Transverse colon (tissue), 4 donors: ENCODE data around the gene KNSTRN. TPM values are rescaled to one million over a fixed set of nuclear protein-coding genes. Genes with fewer than 3 reads are reported as not detected.
A peak's percentile ranks its signal among the peaks of the same experiment; 100 is the strongest.

Experiments used
- DNase-seq: peaks from one replicate; pipeline ENCODE4 v3.0.0-alpha.2; 2019
- H3K27ac ChIP-seq, 4 donors: fragments of 200-600 bp; sonication (generic); 2 replicates each; pipeline ENCODE4 v1.5.1; 2016 to 2018; ENCODE audit warnings: inconsistent platforms in 4 of 4
- H3K27me3 ChIP-seq: fragments of 200-600 bp; sonication (generic); 2 replicates; pipeline ENCODE4 v1.5.1; 2017; ENCODE audit warnings: inconsistent platforms
- H3K36me3 ChIP-seq, 4 donors: fragments of 200-600 bp; sonication (generic); 2 replicates each; pipeline ENCODE4 v1.5.1; 2017 to 2019; ENCODE audit warnings: inconsistent platforms in 4 of 4
- H3K4me1 ChIP-seq, 4 donors: fragments of 200-600 bp; sonication (generic); 2 replicates each; pipeline ENCODE4 v1.5.1; 2017 to 2020; ENCODE audit warnings: inconsistent platforms in 4 of 4
- H3K4me3 ChIP-seq, 4 donors: fragments of 200-600 bp; sonication (generic); 1 replicate in 1 of 4; 2 replicates in 3 of 4; pipeline versions ENCODE4 v1.5.1 to v1.6.1; 2017 to 2019; ENCODE audit warnings: inconsistent platforms in 4 of 4
- H3K9me3 ChIP-seq, 2 donors: fragments of 200-600 bp; sonication (generic); 2 replicates each; pipeline ENCODE4 v1.5.1; 2017 to 2019; ENCODE audit warnings: inconsistent platforms in 2 of 2
- EP300 ChIP-seq: sonication (generic); formaldehyde crosslinking; IDR thresholded peaks from one replicate; pipeline ENCODE4 v1.6.1; 2017; ENCODE audit warnings: antibody characterized with exemption, low read depth
- POLR2A ChIP-seq: fragments of 450-650 bp; IDR thresholded peaks from one replicate; pipeline ENCODE4 v1.6.1; 2016; ENCODE audit warnings: antibody characterized with exemption, mild to moderate bottlenecking, moderate library complexity
- POLR2AphosphoS5 ChIP-seq, 3 donors: sonication (generic); formaldehyde crosslinking; IDR thresholded peaks; one replicate each; pipeline ENCODE4 v1.6.1; 2016; ENCODE audit warnings: antibody characterized with exemption in 3 of 3
- WGBS, 2 donors: methylation state at CpG; one replicate each; pipeline ENCODE4 v1.1.5; 2018; ENCODE audit warnings: low coverage in 1 of 2; 5-methylcytosine and 5-hydroxymethylcytosine counted together
- in situ Hi-C, 4 donors: fragments of 200-750 bp; cut with MboI; loops; one replicate each; pipeline versions ENCODE4 v1.15.0 to v1.15.1; 2017; ENCODE audit warnings: low sequenced_read_pairs in 3 of 4, low pct_ligation_motif_present in 1 of 4, low pct_unique_long_range_greater_than_20kb in 1 of 4
- intact Hi-C: fragments of 100-400 bp; cut with DNase I; formaldehyde crosslinking; loops from one replicate; pipeline ENCODE4 v1.15.1; 2023; ENCODE audit warnings: low total_unique reads
- total RNA-seq, 4 donors: library from RNA; depleted of rRNA; stranded (reverse); fragments of >200 nt; gene quantifications; one replicate each; pipeline ENCODE4 v1.1.0, GENCODE V29; 2016
- TF ChIP-seq, protein P1 (sequence below), 5 experiments: fragments of 200-600 bp in 3 of 5; fragments of 450-650 bp in 2 of 5; sonication (generic) in 3 of 5; IDR thresholded peaks; 1 replicate in 2 of 5; 2 replicates in 3 of 5; pipeline ENCODE4 v1.5.1; 2016 to 2017; ENCODE audit warnings: antibody characterized with exemption in 5 of 5, inconsistent platforms in 3 of 5, mild to moderate bottlenecking in 2 of 5, moderate library complexity in 1 of 5

KNSTRN gene
- total RNA-seq, 4 donors from 2014 or later = 7.5 to 80.4 (median 8.3) TPM

DNA sequence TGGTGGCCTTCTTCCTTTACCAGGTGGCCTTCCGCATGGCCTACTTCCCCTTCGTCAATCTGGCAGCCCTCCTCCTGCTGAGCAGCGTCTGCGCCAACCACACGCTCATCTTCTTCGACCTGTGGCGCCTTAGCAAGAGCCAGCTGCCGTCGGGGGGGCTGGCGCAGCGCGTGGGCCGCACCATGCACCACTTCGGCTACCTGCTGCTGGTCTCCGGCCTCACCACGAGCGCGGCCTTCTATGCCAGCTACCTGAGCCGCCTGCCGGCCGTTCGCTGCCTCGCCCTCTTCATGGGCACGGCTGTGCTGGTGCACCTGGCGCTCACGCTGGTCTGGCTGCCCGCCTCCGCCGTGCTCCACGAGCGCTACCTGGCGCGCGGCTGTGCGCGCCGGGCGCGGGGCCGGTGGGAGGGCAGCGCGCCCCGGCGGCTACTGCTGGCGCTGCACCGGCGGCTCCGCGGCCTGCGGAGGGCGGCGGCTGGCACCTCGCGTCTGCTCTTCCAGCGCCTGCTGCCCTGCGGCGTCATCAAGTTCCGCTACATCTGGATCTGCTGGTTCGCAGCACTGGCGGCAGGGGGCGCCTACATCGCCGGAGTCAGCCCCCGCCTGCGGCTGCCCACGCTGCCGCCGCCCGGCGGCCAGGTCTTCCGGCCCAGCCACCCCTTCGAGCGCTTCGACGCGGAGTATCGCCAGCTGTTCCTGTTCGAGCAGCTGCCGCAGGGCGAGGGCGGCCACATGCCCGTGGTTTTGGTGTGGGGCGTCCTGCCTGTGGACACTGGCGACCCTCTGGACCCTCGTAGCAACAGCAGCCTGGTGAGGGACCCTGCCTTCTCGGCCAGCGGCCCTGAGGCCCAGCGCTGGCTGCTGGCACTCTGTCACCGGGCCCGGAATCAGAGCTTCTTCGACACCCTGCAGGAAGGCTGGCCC, 14.6 kb upstream of the KNSTRN start:
- peak; percentile 91 for DNase-seq
- WGBS, 2 donors = 20% methylated on average over 44 of the region's 91 CpGs; no CpG with 5 or more reads in 1 of the 2 donors
- H3K36me3 ChIP-seq = no peaks in the 10 kb centered on the region
- peak overlapping the region; percentile 67 to 77 (median 72) for H3K27ac ChIP-seq
- H3K27me3 ChIP-seq = no peaks in the 10 kb centered on the region
- in situ Hi-C loops (loop anchor here in 1 of 4 donors (10.0 kb wide), 1 partner anchor 57 kb away; no protein-coding TSS in a partner anchor), intact Hi-C loops (no loop called here)
- H3K4me1 ChIP-seq = peaks cover 10 to 17% (median 16%) of the 10 kb centered on the region in 4 donors
- H3K9me3 ChIP-seq = no peaks in the 10 kb centered on the region
- H3K4me3 ChIP-seq = peak overlapping the region in 2 of 4 donors; percentile 22 to 36
- TF ChIP-seq POLR2AphosphoS5 (IDR thresholded peaks at IDR 0.05) (peak in 2 of 3 donors; percentile 45 to 52), EP300 (no peak), POLR2A (no peak)
- TF ChIP-seq, protein P1, sequence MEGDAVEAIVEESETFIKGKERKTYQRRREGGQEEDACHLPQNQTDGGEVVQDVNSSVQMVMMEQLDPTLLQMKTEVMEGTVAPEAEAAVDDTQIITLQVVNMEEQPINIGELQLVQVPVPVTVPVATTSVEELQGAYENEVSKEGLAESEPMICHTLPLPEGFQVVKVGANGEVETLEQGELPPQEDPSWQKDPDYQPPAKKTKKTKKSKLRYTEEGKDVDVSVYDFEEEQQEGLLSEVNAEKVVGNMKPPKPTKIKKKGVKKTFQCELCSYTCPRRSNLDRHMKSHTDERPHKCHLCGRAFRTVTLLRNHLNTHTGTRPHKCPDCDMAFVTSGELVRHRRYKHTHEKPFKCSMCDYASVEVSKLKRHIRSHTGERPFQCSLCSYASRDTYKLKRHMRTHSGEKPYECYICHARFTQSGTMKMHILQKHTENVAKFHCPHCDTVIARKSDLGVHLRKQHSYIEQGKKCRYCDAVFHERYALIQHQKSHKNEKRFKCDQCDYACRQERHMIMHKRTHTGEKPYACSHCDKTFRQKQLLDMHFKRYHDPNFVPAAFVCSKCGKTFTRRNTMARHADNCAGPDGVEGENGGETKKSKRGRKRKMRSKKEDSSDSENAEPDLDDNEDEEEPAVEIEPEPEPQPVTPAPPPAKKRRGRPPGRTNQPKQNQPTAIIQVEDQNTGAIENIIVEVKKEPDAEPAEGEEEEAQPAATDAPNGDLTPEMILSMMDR (IDR thresholded peaks at IDR 0.05) = peak; percentile 70 to 95 (median 79)

DNA sequence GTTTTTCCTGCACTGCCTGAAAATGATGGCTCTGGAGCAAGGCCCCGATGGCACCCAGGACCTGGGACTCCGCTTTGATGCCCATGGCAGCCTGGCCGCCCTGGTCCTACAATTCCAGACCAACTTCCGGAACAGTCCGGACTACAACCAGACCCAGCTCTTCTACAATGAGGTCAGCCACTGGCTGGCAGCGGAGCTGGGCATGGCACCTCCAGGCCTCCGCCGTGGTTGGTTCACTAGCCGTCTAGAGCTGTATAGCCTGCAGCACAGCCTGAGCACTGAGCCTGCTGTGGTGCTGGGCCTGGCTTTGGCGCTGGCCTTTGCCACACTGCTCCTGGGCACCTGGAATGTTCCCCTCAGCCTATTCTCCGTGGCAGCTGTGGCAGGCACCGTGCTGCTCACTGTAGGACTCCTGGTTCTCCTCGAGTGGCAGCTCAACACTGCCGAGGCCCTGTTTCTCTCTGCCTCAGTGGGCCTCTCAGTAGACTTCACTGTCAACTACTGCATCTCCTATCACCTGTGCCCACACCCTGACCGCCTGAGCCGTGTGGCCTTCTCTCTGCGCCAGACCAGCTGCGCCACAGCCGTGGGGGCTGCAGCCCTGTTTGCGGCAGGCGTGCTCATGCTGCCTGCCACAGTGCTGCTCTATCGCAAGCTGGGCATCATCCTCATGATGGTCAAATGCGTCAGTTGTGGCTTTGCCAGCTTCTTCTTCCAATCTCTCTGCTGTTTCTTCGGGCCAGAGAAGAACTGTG, 13.6 kb upstream of the KNSTRN start:
- no peak overlapping the region for H3K4me3 ChIP-seq
- peaks cover 10 to 17% (median 16%) of the 10 kb centered on the region in 4 donors for H3K4me1 ChIP-seq
- no peaks in the 10 kb centered on the region for H3K27me3 ChIP-seq
- intact Hi-C loops = no loop called here
- no peak for DNase-seq
- H3K27ac ChIP-seq = no peak overlapping the region
- in situ Hi-C loops = loop anchor here in 1 of 4 donors (10.0 kb wide), 1 partner anchor 56 kb away; no protein-coding TSS in a partner anchor
- 96 to 100% methylated on average over 1 to 23 of the region's 24 CpGs for WGBS, 2 donors
- H3K36me3 ChIP-seq = no peaks in the 10 kb centered on the region
- TF ChIP-seq EP300 (no peak), POLR2AphosphoS5 (IDR thresholded peaks at IDR 0.05) (no peak), POLR2A (no peak)
- TF ChIP-seq, protein P1 (IDR thresholded peaks at IDR 0.05) = no peak
- H3K9me3 ChIP-seq = no peaks in the 10 kb centered on the region

DNA sequence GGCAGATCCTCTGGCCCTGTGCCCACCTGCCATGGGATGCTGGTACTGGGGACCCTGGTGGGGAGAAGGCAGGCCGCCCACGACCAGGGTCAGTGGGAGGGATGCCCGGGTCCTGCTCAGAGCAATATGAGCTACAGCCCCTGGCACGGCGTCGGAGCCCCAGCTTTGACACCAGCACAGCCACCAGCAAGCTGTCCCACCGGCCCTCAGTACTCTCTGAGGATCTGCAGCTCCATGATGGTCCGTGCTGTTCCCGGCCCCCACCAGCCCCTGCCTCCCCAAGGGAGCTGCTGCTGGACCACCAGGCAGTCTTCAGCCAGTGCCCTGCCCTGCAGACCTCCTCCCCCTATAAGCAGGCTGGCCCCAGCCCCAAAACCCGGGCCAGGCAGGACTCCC, 13.0 kb upstream of the KNSTRN start:
- 87% methylated on average over 9 of the region's 10 CpGs; no CpG with 5 or more reads in 1 of the 2 donors for WGBS, 2 donors
- no peak overlapping the region for H3K27ac ChIP-seq
- H3K4me3 ChIP-seq = no peak overlapping the region
- no peaks in the 10 kb centered on the region for H3K9me3 ChIP-seq
- in situ Hi-C loops (loop anchor here in 1 of 4 donors (10.0 kb wide), 1 partner anchor 55 kb away; no protein-coding TSS in a partner anchor), intact Hi-C loops (no loop called here)
- no peak for DNase-seq
- no peaks in the 10 kb centered on the region for H3K36me3 ChIP-seq
- H3K4me1 ChIP-seq = peaks cover 10 to 17% (median 16%) of the 10 kb centered on the region in 4 donors
- no peaks in the 10 kb centered on the region for H3K27me3 ChIP-seq
- TF ChIP-seq, protein P1 (IDR thresholded peaks at IDR 0.05) = no peak
- TF ChIP-seq EP300 (no peak), POLR2A (no peak), POLR2AphosphoS5 (IDR thresholded peaks at IDR 0.05) (no peak)
